HEK293 (cell line): ENCODE results near the gene ERBIN.
A peak's percentile ranks its signal among the peaks of the same experiment; 100 is the strongest.

Experiments used
- GLIS2 ChIP-seq: fragments of 450-650 bp; formaldehyde crosslinking; IDR thresholded peaks from 2 replicates; pipeline ENCODE4 v1.5.1; 2016; ENCODE audit warnings: missing biosample characterization, missing genetic modification characterization
- HOXA7 ChIP-seq: sonication (generic); formaldehyde crosslinking; IDR thresholded peaks from 2 replicates; pipeline ENCODE4 v1.8.1; 2022; ENCODE audit warnings: missing genetic modification reagents, borderline replicate concordance
- SETDB1 ChIP-seq: IDR thresholded peaks from one replicate; pipeline ENCODE4 v1.6.1; 2017; ENCODE audit warnings: mild to moderate bottlenecking, low read length, moderate library complexity, mixed read lengths; ENCODE audit not compliant: insufficient read length
- ZBTB11 ChIP-seq: fragments of 450-650 bp; formaldehyde crosslinking; conservative IDR thresholded peaks from 2 replicates; pipeline ENCODE4 v1.5.1; 2016; ENCODE audit warnings: low read depth, missing biosample characterization, missing genetic modification characterization
- ZBTB17 ChIP-seq: fragments of 450-650 bp; formaldehyde crosslinking; IDR thresholded peaks from 2 replicates; pipeline ENCODE4 v1.5.1; 2016; ENCODE audit warnings: missing biosample characterization, missing genetic modification characterization
- ZBTB7A ChIP-seq: fragments of 450-650 bp; formaldehyde crosslinking; IDR thresholded peaks from 2 replicates; pipeline ENCODE4 v1.5.1; 2016; ENCODE audit warnings: low read depth, missing biosample characterization, missing genetic modification characterization
- ZEB2 ChIP-seq: fragments of 450-650 bp; formaldehyde crosslinking; IDR thresholded peaks from 2 replicates; pipeline ENCODE4 v1.5.1; 2016; ENCODE audit warnings: missing biosample characterization, missing genetic modification characterization
- ZIC2 ChIP-seq: fragments of 450-650 bp; formaldehyde crosslinking; IDR thresholded peaks from 2 replicates; pipeline ENCODE4 v1.5.1; 2016; ENCODE audit warnings: missing biosample characterization, missing genetic modification characterization
- ZNF114 ChIP-seq: fragments of 450-650 bp; formaldehyde crosslinking; IDR thresholded peaks from 2 replicates; pipeline ENCODE4 v1.5.0; 2017; ENCODE audit warnings: missing biosample characterization, missing genetic modification characterization
- ZNF138 ChIP-seq: fragments of 450-650 bp; formaldehyde crosslinking; IDR thresholded peaks from 2 replicates; pipeline ENCODE4 v1.5.1; 2016; ENCODE audit warnings: missing biosample characterization, missing genetic modification characterization, borderline replicate concordance
- ZNF394 ChIP-seq: fragments of 450-650 bp; formaldehyde crosslinking; IDR thresholded peaks from 2 replicates; pipeline ENCODE4 v1.5.1; 2016; ENCODE audit warnings: missing biosample characterization, missing genetic modification characterization, mild to moderate bottlenecking, moderate library complexity, borderline replicate concordance
- ZNF416 ChIP-seq: fragments of 450-650 bp; formaldehyde crosslinking; IDR thresholded peaks from 2 replicates; pipeline ENCODE4 v1.5.1; 2016; ENCODE audit warnings: missing biosample characterization, missing genetic modification characterization
- ZNF580 ChIP-seq: fragments of 450-650 bp; formaldehyde crosslinking; IDR thresholded peaks from 2 replicates; pipeline ENCODE4 v1.5.1; 2016; ENCODE audit warnings: missing biosample characterization, missing genetic modification characterization
- ZNF585B ChIP-seq: fragments of 450-650 bp; formaldehyde crosslinking; IDR thresholded peaks from 2 replicates; pipeline ENCODE4 v1.5.1; 2016; ENCODE audit warnings: missing biosample characterization, missing genetic modification characterization
- ZSCAN30 ChIP-seq: fragments of 450-650 bp; IDR thresholded peaks from 2 replicates; pipeline ENCODE4 v1.5.1; 2018; ENCODE audit warnings: missing biosample characterization, mild to moderate bottlenecking, missing genetic modification characterization, moderate library complexity
- TF ChIP-seq, protein P1 (sequence below): fragments of 450-650 bp; formaldehyde crosslinking; conservative IDR thresholded peaks from 2 replicates; pipeline ENCODE4 v1.5.1; 2016; ENCODE audit warnings: low read depth, missing biosample characterization, missing genetic modification characterization
- TF ChIP-seq, protein P2 (sequence below): fragments of 450-650 bp; formaldehyde crosslinking; IDR thresholded peaks from 2 replicates; pipeline ENCODE4 v1.5.1; 2016; ENCODE audit warnings: missing biosample characterization, missing genetic modification characterization
- TF ChIP-seq, protein P3 (sequence below): fragments of 450-650 bp; IDR thresholded peaks from 2 replicates; pipeline ENCODE4 v1.5.1; 2018; ENCODE audit warnings: missing biosample characterization, mild to moderate bottlenecking, missing genetic modification characterization
- TF ChIP-seq, protein P4 (sequence below): fragments of 450-650 bp; formaldehyde crosslinking; IDR thresholded peaks from 2 replicates; pipeline ENCODE4 v1.5.1; 2016; ENCODE audit warnings: missing biosample characterization, missing genetic modification characterization

The ERBIN gene

GRCh38 chr5:65925044-65925600, 1.3 kb upstream of the ERBIN start (continued):
- TF ChIP-seq, protein P1, sequence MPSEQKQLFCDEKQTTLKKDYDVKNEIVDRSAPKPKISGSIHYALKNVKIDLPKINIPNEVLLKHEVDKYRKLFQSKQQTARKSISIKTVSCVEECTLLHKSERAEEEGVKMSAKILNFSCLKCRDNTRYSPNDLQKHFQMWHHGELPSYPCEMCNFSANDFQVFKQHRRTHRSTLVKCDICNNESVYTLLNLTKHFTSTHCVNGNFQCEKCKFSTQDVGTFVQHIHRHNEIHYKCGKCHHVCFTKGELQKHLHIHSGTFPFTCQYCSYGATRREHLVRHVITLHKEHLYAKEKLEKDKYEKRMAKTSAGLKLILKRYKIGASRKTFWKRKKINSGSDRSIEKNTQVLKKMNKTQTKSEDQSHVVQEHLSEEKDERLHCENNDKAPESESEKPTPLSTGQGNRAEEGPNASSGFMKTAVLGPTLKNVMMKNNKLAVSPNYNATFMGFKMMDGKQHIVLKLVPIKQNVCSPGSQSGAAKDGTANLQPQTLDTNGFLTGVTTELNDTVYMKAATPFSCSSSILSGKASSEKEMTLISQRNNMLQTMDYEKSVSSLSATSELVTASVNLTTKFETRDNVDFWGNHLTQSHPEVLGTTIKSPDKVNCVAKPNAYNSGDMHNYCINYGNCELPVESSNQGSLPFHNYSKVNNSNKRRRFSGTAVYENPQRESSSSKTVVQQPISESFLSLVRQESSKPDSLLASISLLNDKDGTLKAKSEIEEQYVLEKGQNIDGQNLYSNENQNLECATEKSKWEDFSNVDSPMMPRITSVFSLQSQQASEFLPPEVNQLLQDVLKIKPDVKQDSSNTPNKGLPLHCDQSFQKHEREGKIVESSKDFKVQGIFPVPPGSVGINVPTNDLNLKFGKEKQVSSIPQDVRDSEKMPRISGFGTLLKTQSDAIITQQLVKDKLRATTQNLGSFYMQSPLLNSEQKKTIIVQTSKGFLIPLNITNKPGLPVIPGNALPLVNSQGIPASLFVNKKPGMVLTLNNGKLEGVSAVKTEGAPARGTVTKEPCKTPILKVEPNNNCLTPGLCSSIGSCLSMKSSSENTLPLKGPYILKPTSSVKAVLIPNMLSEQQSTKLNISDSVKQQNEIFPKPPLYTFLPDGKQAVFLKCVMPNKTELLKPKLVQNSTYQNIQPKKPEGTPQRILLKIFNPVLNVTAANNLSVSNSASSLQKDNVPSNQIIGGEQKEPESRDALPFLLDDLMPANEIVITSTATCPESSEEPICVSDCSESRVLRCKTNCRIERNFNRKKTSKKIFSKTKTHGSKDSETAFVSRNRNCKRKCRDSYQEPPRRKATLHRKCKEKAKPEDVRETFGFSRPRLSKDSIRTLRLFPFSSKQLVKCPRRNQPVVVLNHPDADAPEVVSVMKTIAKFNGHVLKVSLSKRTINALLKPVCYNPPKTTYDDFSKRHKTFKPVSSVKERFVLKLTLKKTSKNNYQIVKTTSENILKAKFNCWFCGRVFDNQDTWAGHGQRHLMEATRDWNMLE (tag by site-specific recombination) = no peak
- TF ChIP-seq ZSCAN30 (tag by site-specific recombination) (no peak), ZIC2 (tag by site-specific recombination) (peak; percentile 47), ZNF580 (tag by site-specific recombination) (0 out of 2 replicates have a peak, but pooled peaks have one; percentile 11), ZBTB11 (tag by site-specific recombination) (peak; percentile 64), ZNF416 (no peak), HOXA7 (no peak), ZNF114 (tag by site-specific recombination) (no peak), ZNF585B (tag by site-specific recombination) (0 out of 2 replicates have a peak, but pooled peaks have one; percentile 8), ZBTB7A (tag by site-specific recombination) (0 out of 2 replicates have a peak, but pooled peaks have one; percentile 24), ZNF138 (tag by site-specific recombination) (no peak), ZNF394 (tag by site-specific recombination) (peak; percentile 15; the same call in 1 of the 2 replicates), GLIS2 (tag by site-specific recombination) (peak; percentile 23), ZBTB17 (tag by site-specific recombination) (peak; percentile 83), ZEB2 (peak; percentile 78), SETDB1 (no peak)
- TF ChIP-seq, protein P2, sequence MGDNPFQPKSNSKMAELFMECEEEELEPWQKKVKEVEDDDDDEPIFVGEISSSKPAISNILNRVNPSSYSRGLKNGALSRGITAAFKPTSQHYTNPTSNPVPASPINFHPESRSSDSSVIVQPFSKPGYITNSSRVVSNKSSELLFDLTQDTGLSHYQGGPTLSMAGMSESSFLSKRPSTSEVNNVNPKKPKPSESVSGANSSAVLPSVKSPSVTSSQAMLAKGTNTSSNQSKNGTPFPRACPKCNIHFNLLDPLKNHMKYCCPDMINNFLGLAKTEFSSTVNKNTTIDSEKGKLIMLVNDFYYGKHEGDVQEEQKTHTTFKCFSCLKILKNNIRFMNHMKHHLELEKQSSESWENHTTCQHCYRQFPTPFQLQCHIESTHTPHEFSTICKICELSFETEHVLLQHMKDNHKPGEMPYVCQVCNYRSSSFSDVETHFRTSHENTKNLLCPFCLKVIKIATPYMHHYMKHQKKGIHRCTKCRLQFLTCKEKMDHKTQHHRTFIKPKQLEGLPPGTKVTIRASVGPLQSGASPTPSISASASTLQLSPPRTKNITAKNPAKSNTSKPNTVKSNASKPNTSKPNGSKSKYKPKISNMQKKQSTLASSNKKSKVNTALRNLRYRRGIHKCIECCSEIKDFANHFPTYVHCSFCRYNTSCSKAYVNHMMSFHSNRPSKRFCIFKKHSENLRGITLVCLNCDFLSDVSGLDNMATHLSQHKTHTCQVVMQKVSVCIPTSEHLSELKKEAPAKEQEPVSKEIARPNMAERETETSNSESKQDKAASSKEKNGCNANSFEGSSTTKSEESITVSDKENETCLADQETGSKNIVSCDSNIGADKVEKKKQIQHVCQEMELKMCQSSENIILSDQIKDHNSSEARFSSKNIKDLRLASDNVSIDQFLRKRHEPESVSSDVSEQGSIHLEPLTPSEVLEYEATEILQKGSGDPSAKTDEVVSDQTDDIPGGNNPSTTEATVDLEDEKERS (tag by site-specific recombination) = no peak
- TF ChIP-seq, protein P3, sequence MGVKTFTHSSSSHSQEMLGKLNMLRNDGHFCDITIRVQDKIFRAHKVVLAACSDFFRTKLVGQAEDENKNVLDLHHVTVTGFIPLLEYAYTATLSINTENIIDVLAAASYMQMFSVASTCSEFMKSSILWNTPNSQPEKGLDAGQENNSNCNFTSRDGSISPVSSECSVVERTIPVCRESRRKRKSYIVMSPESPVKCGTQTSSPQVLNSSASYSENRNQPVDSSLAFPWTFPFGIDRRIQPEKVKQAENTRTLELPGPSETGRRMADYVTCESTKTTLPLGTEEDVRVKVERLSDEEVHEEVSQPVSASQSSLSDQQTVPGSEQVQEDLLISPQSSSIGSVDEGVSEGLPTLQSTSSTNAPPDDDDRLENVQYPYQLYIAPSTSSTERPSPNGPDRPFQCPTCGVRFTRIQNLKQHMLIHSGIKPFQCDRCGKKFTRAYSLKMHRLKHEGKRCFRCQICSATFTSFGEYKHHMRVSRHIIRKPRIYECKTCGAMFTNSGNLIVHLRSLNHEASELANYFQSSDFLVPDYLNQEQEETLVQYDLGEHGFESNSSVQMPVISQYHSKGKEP (tag by site-specific recombination) = peak; percentile 79
- TF ChIP-seq, protein P4, sequence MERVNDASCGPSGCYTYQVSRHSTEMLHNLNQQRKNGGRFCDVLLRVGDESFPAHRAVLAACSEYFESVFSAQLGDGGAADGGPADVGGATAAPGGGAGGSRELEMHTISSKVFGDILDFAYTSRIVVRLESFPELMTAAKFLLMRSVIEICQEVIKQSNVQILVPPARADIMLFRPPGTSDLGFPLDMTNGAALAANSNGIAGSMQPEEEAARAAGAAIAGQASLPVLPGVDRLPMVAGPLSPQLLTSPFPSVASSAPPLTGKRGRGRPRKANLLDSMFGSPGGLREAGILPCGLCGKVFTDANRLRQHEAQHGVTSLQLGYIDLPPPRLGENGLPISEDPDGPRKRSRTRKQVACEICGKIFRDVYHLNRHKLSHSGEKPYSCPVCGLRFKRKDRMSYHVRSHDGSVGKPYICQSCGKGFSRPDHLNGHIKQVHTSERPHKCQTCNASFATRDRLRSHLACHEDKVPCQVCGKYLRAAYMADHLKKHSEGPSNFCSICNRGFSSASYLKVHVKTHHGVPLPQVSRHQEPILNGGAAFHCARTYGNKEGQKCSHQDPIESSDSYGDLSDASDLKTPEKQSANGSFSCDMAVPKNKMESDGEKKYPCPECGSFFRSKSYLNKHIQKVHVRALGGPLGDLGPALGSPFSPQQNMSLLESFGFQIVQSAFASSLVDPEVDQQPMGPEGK (tag by site-specific recombination) = peak; percentile 21
